Adrenal gland (tissue), 5 donors: Measurements from ENCODE around the gene MFSD12.

Source experiments
- POLR2A ChIP-seq, 2 donors: fragments of 450-650 bp; IDR thresholded peaks; one replicate each; pipeline ENCODE4 v1.6.1; 2017; ENCODE audit warnings: antibody characterized with exemption in 2 of 2, mild to moderate bottlenecking in 2 of 2, moderate library complexity in 1 of 2
- TF ChIP-seq, protein P1 (sequence below), 6 experiments: fragments of 450-650 bp in 4 of 6; fragments of 200-600 bp in 2 of 6; sonication (generic) in 1 of 6; IDR thresholded peaks; 1 replicate in 5 of 6; 2 replicates in 1 of 6; pipeline versions ENCODE4 v1.5.1 to v1.8.0; 2016 to 2021; ENCODE audit warnings: antibody characterized with exemption in 6 of 6, mild to moderate bottlenecking in 2 of 6, moderate library complexity in 1 of 6
- donor health status: DM: no; HTN: no; CAD: no.

DNA sequence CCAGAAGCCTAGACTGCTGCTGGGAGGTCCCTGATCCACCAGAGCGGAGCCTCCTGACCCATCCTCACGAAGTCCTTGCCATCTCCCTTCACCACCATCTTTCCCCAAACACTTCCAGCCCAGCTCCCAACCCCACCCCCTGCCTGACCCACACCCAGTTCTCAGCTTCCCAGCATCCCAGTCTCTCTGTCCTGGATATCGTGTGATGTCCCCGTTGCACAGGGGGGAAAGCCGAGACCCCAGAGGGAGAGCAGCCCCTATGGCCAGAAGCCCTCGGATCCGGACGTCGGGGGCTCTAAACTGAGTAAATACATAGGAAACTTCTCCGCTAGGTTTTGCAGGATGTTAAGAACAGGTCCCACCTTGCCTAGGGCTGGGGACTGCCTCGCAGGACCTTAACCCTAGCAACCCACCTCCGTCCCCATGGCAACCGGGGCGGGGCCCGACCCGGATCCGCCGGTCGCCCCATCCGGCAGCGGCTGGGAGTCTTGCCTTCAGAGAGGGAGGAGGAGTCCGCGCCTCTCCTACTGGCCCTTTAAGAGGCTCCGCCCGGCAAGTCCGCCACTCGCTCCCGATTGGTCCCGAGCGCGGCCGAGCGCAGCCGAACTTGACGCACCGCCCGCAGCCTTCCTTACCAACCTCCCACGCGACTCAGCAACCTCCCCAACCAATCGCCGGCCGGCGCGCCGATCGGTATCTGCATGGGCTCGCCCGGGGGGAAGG, 14.9 kb upstream of the MFSD12 start:
- TF ChIP-seq, protein P1, sequence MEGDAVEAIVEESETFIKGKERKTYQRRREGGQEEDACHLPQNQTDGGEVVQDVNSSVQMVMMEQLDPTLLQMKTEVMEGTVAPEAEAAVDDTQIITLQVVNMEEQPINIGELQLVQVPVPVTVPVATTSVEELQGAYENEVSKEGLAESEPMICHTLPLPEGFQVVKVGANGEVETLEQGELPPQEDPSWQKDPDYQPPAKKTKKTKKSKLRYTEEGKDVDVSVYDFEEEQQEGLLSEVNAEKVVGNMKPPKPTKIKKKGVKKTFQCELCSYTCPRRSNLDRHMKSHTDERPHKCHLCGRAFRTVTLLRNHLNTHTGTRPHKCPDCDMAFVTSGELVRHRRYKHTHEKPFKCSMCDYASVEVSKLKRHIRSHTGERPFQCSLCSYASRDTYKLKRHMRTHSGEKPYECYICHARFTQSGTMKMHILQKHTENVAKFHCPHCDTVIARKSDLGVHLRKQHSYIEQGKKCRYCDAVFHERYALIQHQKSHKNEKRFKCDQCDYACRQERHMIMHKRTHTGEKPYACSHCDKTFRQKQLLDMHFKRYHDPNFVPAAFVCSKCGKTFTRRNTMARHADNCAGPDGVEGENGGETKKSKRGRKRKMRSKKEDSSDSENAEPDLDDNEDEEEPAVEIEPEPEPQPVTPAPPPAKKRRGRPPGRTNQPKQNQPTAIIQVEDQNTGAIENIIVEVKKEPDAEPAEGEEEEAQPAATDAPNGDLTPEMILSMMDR (IDR thresholded peaks at IDR 0.05), result peak in 1 of 6 experiments; percentile 12
- peak in 1 of 2 donors; percentile 18 for TF ChIP-seq POLR2A (IDR thresholded peaks at IDR 0.05)
